ENCODE results near the gene SMIM28.

The SMIM28 gene

DNA sequence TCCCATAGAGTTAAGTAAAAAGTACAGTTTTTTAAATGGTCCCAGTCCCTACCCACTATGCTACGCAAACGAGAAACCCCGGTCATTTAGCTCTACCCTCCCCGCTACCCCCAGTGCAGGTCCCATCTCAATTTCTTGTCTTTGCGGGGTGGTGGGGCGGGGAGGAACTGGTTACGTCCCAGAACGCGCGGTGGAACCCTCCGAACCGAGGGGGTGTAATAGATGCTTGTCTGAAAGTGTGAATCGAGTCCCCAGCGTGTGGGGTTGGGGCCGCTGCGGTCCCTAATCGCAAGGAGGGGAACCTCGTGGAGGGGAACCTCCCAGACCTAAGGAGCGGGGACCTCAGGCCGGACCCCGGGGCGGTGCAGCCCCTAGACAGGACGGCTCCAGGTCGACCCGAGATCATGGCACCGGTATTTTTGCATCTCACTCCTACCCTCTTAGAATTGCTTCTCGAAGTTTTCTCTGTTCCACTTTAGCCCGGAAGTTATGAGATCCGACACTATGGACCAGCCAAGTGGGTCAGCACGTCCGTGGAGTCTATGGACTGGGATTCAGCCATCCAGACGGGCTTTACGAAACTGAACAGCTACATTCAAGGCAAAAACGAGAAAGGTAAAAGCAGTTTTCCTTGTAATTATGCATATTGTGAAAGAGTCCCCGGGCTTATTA is 27.1 kb downstream of the SMIM28 start:
- Histone ChIP-seq H3K9ac (ENCODE audit: low read length) (peak overlapping the region; percentile 90), H2AK5ac (ENCODE audit: low read length, severe bottlenecking) (no peak overlapping the region), H3K79me1 (replicated peaks; ENCODE audit: low read length, poor library complexity, severe bottlenecking) (peaks cover 31% of the 10 kb centered on the region), H3K36me3 (ENCODE audit: control insufficient read depth in 1 of 2, insufficient read depth in 2 of 2, low read depth in 1 of 2, low read length in 2 of 2) (peaks cover 22 to 40% of the 10 kb centered on the region in 2 experiments), H4K91ac (ENCODE audit: low read length) (no peak overlapping the region), H3K9me3 (ENCODE audit: control insufficient read depth, low read length) (no peaks in the 10 kb centered on the region), H3K14ac (ENCODE audit: low read length in 2 of 2) (peak overlapping the region in 1 of 2 experiments; percentile 58), H2BK15ac (ENCODE audit: low read depth, poor library complexity, severe bottlenecking) (peak overlapping the region; percentile 77), H3K18ac (ENCODE audit: low read depth in 1 of 2, low read length in 2 of 2) (peak overlapping the region; percentile 52 to 76), H3K4me3 (ENCODE audit: insufficient read depth in 1 of 2, low read depth in 1 of 2, low read length in 2 of 2) (peak overlapping the region; percentile 90 to 92), H2AFZ (ENCODE audit: low read depth, low read length) (peak overlapping the region; percentile 36), H2BK120ac (ENCODE audit: low read depth, low read length) (peak overlapping the region; percentile 80), H3K27me3 (ENCODE audit: control insufficient read depth in 1 of 2, insufficient read depth in 1 of 2, low read length in 2 of 2) (no peaks in the 10 kb centered on the region), H3K4ac (ENCODE audit: low read depth in 1 of 2, low read length in 2 of 2) (peak overlapping the region; percentile 40 to 54), H3K23ac (ENCODE audit: low read length in 2 of 2) (peak overlapping the region in 1 of 2 experiments; percentile 61), H2BK12ac (ENCODE audit: low read length in 2 of 2) (peak overlapping the region in 1 of 2 experiments; percentile 60), H3K4me1 (ENCODE audit: control insufficient read depth, insufficient read depth, low read depth, low read length) (peaks cover 5% of the 10 kb centered on the region), H2BK5ac (ENCODE audit: low read depth, low read length, poor library complexity, severe bottlenecking) (no peak overlapping the region), H3K27ac (ENCODE audit: low read length, poor library complexity, severe bottlenecking) (peak overlapping the region; percentile 15), H4K8ac (ENCODE audit: low read length) (peak overlapping the region; percentile 3), H3K4me2 (ENCODE audit: low read length, poor library complexity, severe bottlenecking) (peak overlapping the region; percentile 89)
- peak; percentile 35 for DNase-seq
- 4% methylated on average over 29 of the region's 35 CpGs for WGBS

DNA sequence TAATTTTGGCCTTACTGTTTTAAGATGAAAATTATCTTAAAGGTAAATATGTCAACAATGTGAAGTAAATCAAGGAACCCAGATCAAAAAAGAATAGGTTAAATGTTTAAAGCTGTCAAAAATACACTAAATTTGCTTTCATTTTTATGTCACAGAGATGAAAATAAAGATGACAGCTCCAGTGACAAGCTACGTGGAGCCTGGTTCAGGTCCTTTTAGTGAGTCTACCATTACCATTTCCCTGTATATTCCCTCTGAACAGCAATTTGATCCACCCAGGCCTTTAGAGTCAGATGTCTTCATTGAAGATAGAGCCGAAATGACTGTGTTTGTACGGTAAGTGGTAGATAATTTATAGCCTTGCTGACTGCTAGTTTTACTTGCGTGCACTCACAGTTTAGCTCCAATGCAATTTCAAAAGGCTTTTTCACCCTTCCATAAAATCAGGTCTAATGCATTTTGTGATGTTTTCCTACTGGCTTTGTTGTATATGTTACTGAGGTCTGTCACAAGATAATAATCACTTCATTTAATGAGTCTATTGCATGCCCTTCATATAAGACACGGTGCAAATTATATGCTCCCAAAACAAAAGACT is 28.2 kb downstream of the SMIM28 start:
- H2BK5ac ChIP-seq (ENCODE audit: low read depth, low read length, poor library complexity, severe bottlenecking) = no peak overlapping the region
- no peak overlapping the region for H3K23ac ChIP-seq (ENCODE audit: low read length in 2 of 2)
- no peak overlapping the region for H2AK5ac ChIP-seq (ENCODE audit: low read length, severe bottlenecking)
- H3K4ac ChIP-seq (ENCODE audit: low read depth in 1 of 2, low read length in 2 of 2) = no peak overlapping the region
- no peak overlapping the region for H2BK12ac ChIP-seq (ENCODE audit: low read length in 2 of 2)
- no peak overlapping the region for H4K8ac ChIP-seq (ENCODE audit: low read length)
- H3K14ac ChIP-seq (ENCODE audit: low read length in 2 of 2) = no peak overlapping the region
- WGBS = 75% methylated on average over 4 of the region's 5 CpGs
- no peak overlapping the region for H3K4me2 ChIP-seq (ENCODE audit: low read length, poor library complexity, severe bottlenecking)
- peaks cover 22 to 44% of the 10 kb centered on the region in 2 experiments for H3K36me3 ChIP-seq (ENCODE audit: control insufficient read depth in 1 of 2, insufficient read depth in 2 of 2, low read depth in 1 of 2, low read length in 2 of 2)
- no peak overlapping the region for H2BK15ac ChIP-seq (ENCODE audit: low read depth, poor library complexity, severe bottlenecking)
- H3K9ac ChIP-seq (ENCODE audit: low read length) = no peak overlapping the region
- no peak overlapping the region for H4K91ac ChIP-seq (ENCODE audit: low read length)
- no peak overlapping the region for H2AFZ ChIP-seq (ENCODE audit: low read depth, low read length)
- peaks cover 31% of the 10 kb centered on the region for H3K79me1 ChIP-seq (replicated peaks; ENCODE audit: low read length, poor library complexity, severe bottlenecking)
- H3K4me3 ChIP-seq (ENCODE audit: insufficient read depth in 1 of 2, low read depth in 1 of 2, low read length in 2 of 2) = no peak overlapping the region
- no peaks in the 10 kb centered on the region for H3K27me3 ChIP-seq (ENCODE audit: control insufficient read depth in 1 of 2, insufficient read depth in 1 of 2, low read length in 2 of 2)
- DNase-seq = no peak
- H3K4me1 ChIP-seq (ENCODE audit: control insufficient read depth, insufficient read depth, low read depth, low read length) = peaks cover 5% of the 10 kb centered on the region
- H3K27ac ChIP-seq (ENCODE audit: low read length, poor library complexity, severe bottlenecking) = no peak overlapping the region
- no peak overlapping the region for H2BK120ac ChIP-seq (ENCODE audit: low read depth, low read length)
- H3K9me3 ChIP-seq (ENCODE audit: control insufficient read depth, low read length) = no peaks in the 10 kb centered on the region
- H3K18ac ChIP-seq (ENCODE audit: low read depth in 1 of 2, low read length in 2 of 2) = no peak overlapping the region

DNA sequence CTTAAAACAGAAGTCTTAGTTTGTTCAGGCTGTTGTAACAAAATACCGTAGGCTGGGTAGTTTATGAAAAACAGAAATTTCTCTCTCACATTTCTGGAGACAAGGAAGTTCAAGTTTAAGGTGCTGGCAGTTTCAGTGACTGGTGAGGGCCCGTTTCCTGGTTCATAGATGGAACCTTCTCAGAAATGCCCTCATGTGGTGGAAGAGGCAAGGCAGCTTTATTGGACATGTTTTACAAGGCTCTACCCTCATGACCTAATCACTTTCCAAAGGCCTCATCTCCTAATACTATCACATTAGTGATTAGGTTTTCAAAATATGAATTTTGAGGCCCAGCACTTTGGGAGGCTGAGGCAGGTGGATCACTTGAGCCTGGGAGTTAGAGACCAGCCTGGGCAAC is 28.7 kb downstream of the SMIM28 start:
- H3K18ac ChIP-seq (ENCODE audit: low read depth in 1 of 2, low read length in 2 of 2) = no peak overlapping the region
- H2BK12ac ChIP-seq (ENCODE audit: low read length in 2 of 2) = no peak overlapping the region

DNA sequence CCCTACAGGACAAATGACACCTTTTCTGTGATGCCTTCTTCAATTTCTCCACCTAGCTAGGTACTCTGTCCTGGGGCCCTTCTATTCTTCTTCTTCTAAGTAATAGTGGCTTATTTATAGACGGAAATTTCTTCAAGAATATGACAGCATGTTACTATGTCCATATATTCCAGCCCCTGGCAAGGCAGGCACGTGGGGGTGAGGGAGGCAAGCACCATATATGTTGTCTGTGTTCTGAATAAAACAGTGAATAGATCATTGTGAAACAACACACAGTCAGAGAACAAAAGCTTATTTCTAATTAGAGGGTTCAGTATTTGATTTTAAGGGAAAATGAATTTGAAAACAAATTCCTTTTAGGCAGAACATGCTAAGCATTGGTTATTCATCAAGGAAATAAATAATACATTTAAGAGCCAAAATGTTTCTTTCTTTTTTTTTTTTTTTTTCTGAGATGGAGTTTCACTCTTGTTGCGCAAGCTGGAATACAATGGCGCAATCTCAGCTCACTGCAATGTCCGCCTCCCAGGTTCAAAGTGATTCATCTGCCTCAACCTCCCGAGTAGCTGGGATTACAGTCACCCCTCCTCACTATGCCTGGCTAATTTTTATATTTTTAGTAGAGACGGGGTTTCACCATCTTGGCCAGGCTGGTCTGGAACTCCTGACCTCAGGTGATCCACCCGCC is 32.5 kb downstream of the SMIM28 start:
- no peaks in the 10 kb centered on the region for H3K9me3 ChIP-seq (ENCODE audit: control insufficient read depth, low read length)
- no peak overlapping the region for H3K18ac ChIP-seq (ENCODE audit: low read depth in 1 of 2, low read length in 2 of 2)
- H3K36me3 ChIP-seq (ENCODE audit: control insufficient read depth in 1 of 2, insufficient read depth in 2 of 2, low read depth in 1 of 2, low read length in 2 of 2) = peaks cover 43 to 76% of the 10 kb centered on the region in 2 experiments
- no peak overlapping the region for H2BK15ac ChIP-seq (ENCODE audit: low read depth, poor library complexity, severe bottlenecking)
- peaks cover 2% of the 10 kb centered on the region for H3K4me1 ChIP-seq (ENCODE audit: control insufficient read depth, insufficient read depth, low read depth, low read length)
- H2AFZ ChIP-seq (ENCODE audit: low read depth, low read length) = no peak overlapping the region
- peak; percentile 68 for DNase-seq
- no peak overlapping the region for H3K27ac ChIP-seq (ENCODE audit: low read length, poor library complexity, severe bottlenecking)
- no peak overlapping the region for H3K9ac ChIP-seq (ENCODE audit: low read length)
- H2BK120ac ChIP-seq (ENCODE audit: low read depth, low read length) = no peak overlapping the region
- H3K4me2 ChIP-seq (ENCODE audit: low read length, poor library complexity, severe bottlenecking) = no peak overlapping the region
- H2BK5ac ChIP-seq (ENCODE audit: low read depth, low read length, poor library complexity, severe bottlenecking) = no peak overlapping the region
- H3K14ac ChIP-seq (ENCODE audit: low read length in 2 of 2) = no peak overlapping the region
- no peak overlapping the region for H3K4me3 ChIP-seq (ENCODE audit: insufficient read depth in 1 of 2, low read depth in 1 of 2, low read length in 2 of 2)
- 72% methylated on average over 6 of the region's 8 CpGs for WGBS
- H3K27me3 ChIP-seq (ENCODE audit: control insufficient read depth in 1 of 2, insufficient read depth in 1 of 2, low read length in 2 of 2) = no peaks in the 10 kb centered on the region
- H4K8ac ChIP-seq (ENCODE audit: low read length) = no peak overlapping the region
- H3K4ac ChIP-seq (ENCODE audit: low read depth in 1 of 2, low read length in 2 of 2) = no peak overlapping the region
- H2AK5ac ChIP-seq (ENCODE audit: low read length, severe bottlenecking) = no peak overlapping the region
- no peak overlapping the region for H4K91ac ChIP-seq (ENCODE audit: low read length)
- no peak overlapping the region for H2BK12ac ChIP-seq (ENCODE audit: low read length in 2 of 2)
- H3K23ac ChIP-seq (ENCODE audit: low read length in 2 of 2) = no peak overlapping the region
- peaks cover 28% of the 10 kb centered on the region for H3K79me1 ChIP-seq (replicated peaks; ENCODE audit: low read length, poor library complexity, severe bottlenecking)

More for the DNA sequence above, 28.7 kb downstream of the SMIM28 start:
- H3K27ac ChIP-seq (ENCODE audit: low read length, poor library complexity, severe bottlenecking) = no peak overlapping the region
- H3K4me2 ChIP-seq (ENCODE audit: low read length, poor library complexity, severe bottlenecking) = no peak overlapping the region
- no peak overlapping the region for H3K4ac ChIP-seq (ENCODE audit: low read depth in 1 of 2, low read length in 2 of 2)
- no peak overlapping the region for H4K91ac ChIP-seq (ENCODE audit: low read length)
- no peak overlapping the region for H2BK5ac ChIP-seq (ENCODE audit: low read depth, low read length, poor library complexity, severe bottlenecking)
- H3K14ac ChIP-seq (ENCODE audit: low read length in 2 of 2) = no peak overlapping the region
- no peak overlapping the region for H2AFZ ChIP-seq (ENCODE audit: low read depth, low read length)
- H3K4me1 ChIP-seq (ENCODE audit: control insufficient read depth, insufficient read depth, low read depth, low read length) = peaks cover 6% of the 10 kb centered on the region
- peaks cover 32% of the 10 kb centered on the region for H3K79me1 ChIP-seq (replicated peaks; ENCODE audit: low read length, poor library complexity, severe bottlenecking)
- H2AK5ac ChIP-seq (ENCODE audit: low read length, severe bottlenecking) = no peak overlapping the region
- no peaks in the 10 kb centered on the region for H3K9me3 ChIP-seq (ENCODE audit: control insufficient read depth, low read length)
- H2BK15ac ChIP-seq (ENCODE audit: low read depth, poor library complexity, severe bottlenecking) = no peak overlapping the region
- no peak overlapping the region for H2BK120ac ChIP-seq (ENCODE audit: low read depth, low read length)
- peaks cover 22 to 45% of the 10 kb centered on the region in 2 experiments for H3K36me3 ChIP-seq (ENCODE audit: control insufficient read depth in 1 of 2, insufficient read depth in 2 of 2, low read depth in 1 of 2, low read length in 2 of 2)
- DNase-seq = no peak
- WGBS = 100% methylated on average over 1 of the region's 2 CpGs
- H3K4me3 ChIP-seq (ENCODE audit: insufficient read depth in 1 of 2, low read depth in 1 of 2, low read length in 2 of 2) = no peak overlapping the region
- no peak overlapping the region for H3K23ac ChIP-seq (ENCODE audit: low read length in 2 of 2)
- no peak overlapping the region for H3K9ac ChIP-seq (ENCODE audit: low read length)
- H3K27me3 ChIP-seq (ENCODE audit: control insufficient read depth in 1 of 2, insufficient read depth in 1 of 2, low read length in 2 of 2) = no peaks in the 10 kb centered on the region
- H4K8ac ChIP-seq (ENCODE audit: low read length) = no peak overlapping the region
